ENCODE data around the gene RABGEF1. TPM values are rescaled to one million over a fixed set of nuclear protein-coding genes. Genes with fewer than 3 reads are reported as not detected.
"Not testable (repeated sequence)": the region's sequence is repeated elsewhere in the genome, so short reads cannot be mapped to it uniquely, and the experiment has no call there.

RABGEF1 gene
- total and polyA plus RNA-seq, 2 donors (not counting 1 experiment from before 2014, with no cell fraction given): 41.6 to 47.9 TPM

GRCh38 chr7:66707825-66708224 lies 32.7 kb upstream of the RABGEF1 start:
- Histone ChIP-seq H3K79me2 (ENCODE audit: control insufficient read depth, insufficient read depth, low read length) (no peaks in the 10 kb centered on the region), H3K9me3 (ENCODE audit: control insufficient read depth, insufficient read depth, low read depth, low read length) (no peaks in the 10 kb centered on the region), H3K36me3 (ENCODE audit: control insufficient read depth, insufficient read depth, low read length) (no peaks in the 10 kb centered on the region), H3K4me1 (ENCODE audit: control insufficient read depth, extremely low read depth, insufficient read depth, low read length) (no peaks in the 10 kb centered on the region), H2AFZ (ENCODE audit: low read length) (no peak overlapping the region), H3K27ac (ENCODE audit: insufficient read depth, low read length) (no peak overlapping the region), H3K27me3 (ENCODE audit: control insufficient read depth, insufficient read depth, low read length) (no peaks in the 10 kb centered on the region), H4K20me1 (ENCODE audit: control insufficient read depth, extremely low read depth, insufficient read depth, low read length) (no peaks in the 10 kb centered on the region), H3K9ac (ENCODE audit: insufficient read depth, low read length) (no peak overlapping the region), H3K4me3 (replicated peaks in 1 of 4; ENCODE audit: control extremely low read depth in 1 of 4, insufficient read depth in 1 of 4, low read depth in 3 of 4, low read length in 4 of 4) (no peak overlapping the region), H3K4me2 (ENCODE audit: extremely low read depth, insufficient read depth, low read length) (no peak overlapping the region)
- TF ChIP-seq, protein P1, sequence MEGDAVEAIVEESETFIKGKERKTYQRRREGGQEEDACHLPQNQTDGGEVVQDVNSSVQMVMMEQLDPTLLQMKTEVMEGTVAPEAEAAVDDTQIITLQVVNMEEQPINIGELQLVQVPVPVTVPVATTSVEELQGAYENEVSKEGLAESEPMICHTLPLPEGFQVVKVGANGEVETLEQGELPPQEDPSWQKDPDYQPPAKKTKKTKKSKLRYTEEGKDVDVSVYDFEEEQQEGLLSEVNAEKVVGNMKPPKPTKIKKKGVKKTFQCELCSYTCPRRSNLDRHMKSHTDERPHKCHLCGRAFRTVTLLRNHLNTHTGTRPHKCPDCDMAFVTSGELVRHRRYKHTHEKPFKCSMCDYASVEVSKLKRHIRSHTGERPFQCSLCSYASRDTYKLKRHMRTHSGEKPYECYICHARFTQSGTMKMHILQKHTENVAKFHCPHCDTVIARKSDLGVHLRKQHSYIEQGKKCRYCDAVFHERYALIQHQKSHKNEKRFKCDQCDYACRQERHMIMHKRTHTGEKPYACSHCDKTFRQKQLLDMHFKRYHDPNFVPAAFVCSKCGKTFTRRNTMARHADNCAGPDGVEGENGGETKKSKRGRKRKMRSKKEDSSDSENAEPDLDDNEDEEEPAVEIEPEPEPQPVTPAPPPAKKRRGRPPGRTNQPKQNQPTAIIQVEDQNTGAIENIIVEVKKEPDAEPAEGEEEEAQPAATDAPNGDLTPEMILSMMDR (conservative IDR thresholded peaks at IDR 0.05 in 1 of 2, IDR thresholded peaks at IDR 0.05 in 1 of 2; ENCODE audit: low read depth in 1 of 2, low read length in 2 of 2): no peak
- no peak for TF ChIP-seq EZH2 (IDR thresholded peaks at IDR 0.05; ENCODE audit: low read length, missing control alignments)
- no peak for DNase-seq (ENCODE audit: low read depth in 2 of 2)

DNA sequence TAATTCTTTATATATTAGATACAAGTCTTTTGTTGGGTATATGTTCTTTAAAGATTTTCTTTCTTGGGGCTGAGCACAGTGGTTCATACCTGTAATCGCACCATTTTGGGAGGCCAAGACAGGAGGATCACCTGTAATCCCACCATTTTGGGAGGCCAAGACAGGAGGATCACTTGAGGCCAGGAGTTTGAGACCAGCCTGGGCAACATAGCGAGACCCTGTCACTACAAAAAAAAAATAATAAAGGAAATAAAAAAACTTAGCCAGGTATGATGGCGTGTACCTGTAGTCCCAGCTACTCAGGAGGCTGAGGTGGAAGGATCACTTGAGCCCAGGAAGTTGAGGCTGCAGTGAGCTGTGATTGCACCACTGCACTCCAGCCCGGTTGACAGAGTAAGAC lies 29.8 kb upstream of the RABGEF1 start:
- not testable (repeated sequence) for H3K4me3 ChIP-seq (replicated peaks in 1 of 4; ENCODE audit: control extremely low read depth in 1 of 4, insufficient read depth in 1 of 4, low read depth in 3 of 4, low read length in 4 of 4); H3K9me3 ChIP-seq (ENCODE audit: control insufficient read depth, insufficient read depth, low read depth, low read length); DNase-seq (ENCODE audit: low read depth in 2 of 2); H4K20me1 ChIP-seq (ENCODE audit: control insufficient read depth, extremely low read depth, insufficient read depth, low read length); H3K9ac ChIP-seq (ENCODE audit: insufficient read depth, low read length); H2AFZ ChIP-seq (ENCODE audit: low read length); H3K36me3 ChIP-seq (ENCODE audit: control insufficient read depth, insufficient read depth, low read length); H3K27me3 ChIP-seq (ENCODE audit: control insufficient read depth, insufficient read depth, low read length); H3K4me2 ChIP-seq (ENCODE audit: extremely low read depth, insufficient read depth, low read length); H3K4me1 ChIP-seq (ENCODE audit: control insufficient read depth, extremely low read depth, insufficient read depth, low read length); H3K79me2 ChIP-seq (ENCODE audit: control insufficient read depth, insufficient read depth, low read length); H3K27ac ChIP-seq (ENCODE audit: insufficient read depth, low read length)

GRCh38 chr7:66713687-66714086 lies 26.8 kb upstream of the RABGEF1 start:
- no peak for DNase-seq (ENCODE audit: low read depth in 2 of 2)

DNA sequence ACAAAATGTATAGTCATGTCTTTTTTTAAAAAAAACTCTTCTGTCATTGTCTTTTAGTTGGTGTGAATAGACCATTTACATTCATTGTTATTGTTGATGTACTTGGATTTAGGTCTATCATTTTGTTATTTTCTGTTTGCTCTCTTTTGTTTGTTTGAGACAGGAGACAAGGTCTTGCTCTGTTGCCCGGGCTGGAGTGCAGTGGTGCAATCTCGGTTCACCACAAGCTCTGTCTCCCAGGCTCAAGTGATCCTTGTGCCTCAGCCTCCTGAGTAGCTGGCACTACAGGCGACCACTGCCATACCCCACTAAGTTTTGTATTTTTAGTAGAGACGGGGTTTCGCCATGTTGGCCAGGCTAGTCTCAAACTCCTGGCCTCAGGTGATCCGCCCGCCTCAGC lies 23.9 kb upstream of the RABGEF1 start:
- not testable (repeated sequence) for H2AFZ ChIP-seq (ENCODE audit: low read length); H3K4me3 ChIP-seq (replicated peaks in 1 of 4; ENCODE audit: control extremely low read depth in 1 of 4, insufficient read depth in 1 of 4, low read depth in 3 of 4, low read length in 4 of 4); H3K27me3 ChIP-seq (ENCODE audit: control insufficient read depth, insufficient read depth, low read length); DNase-seq (ENCODE audit: low read depth in 2 of 2); H4K20me1 ChIP-seq (ENCODE audit: control insufficient read depth, extremely low read depth, insufficient read depth, low read length); H3K9ac ChIP-seq (ENCODE audit: insufficient read depth, low read length); H3K9me3 ChIP-seq (ENCODE audit: control insufficient read depth, insufficient read depth, low read depth, low read length); H3K79me2 ChIP-seq (ENCODE audit: control insufficient read depth, insufficient read depth, low read length); H3K36me3 ChIP-seq (ENCODE audit: control insufficient read depth, insufficient read depth, low read length); H3K4me1 ChIP-seq (ENCODE audit: control insufficient read depth, extremely low read depth, insufficient read depth, low read length); H3K4me2 ChIP-seq (ENCODE audit: extremely low read depth, insufficient read depth, low read length); H3K27ac ChIP-seq (ENCODE audit: insufficient read depth, low read length)

More at GRCh38 chr7:66713687-66714086, 26.8 kb upstream of the RABGEF1 start:
- Histone ChIP-seq H4K20me1 (ENCODE audit: control insufficient read depth, extremely low read depth, insufficient read depth, low read length) (no peaks in the 10 kb centered on the region), H2AFZ (ENCODE audit: low read length) (no peak overlapping the region), H3K4me1 (ENCODE audit: control insufficient read depth, extremely low read depth, insufficient read depth, low read length) (no peaks in the 10 kb centered on the region), H3K27me3 (ENCODE audit: control insufficient read depth, insufficient read depth, low read length) (no peaks in the 10 kb centered on the region), H3K27ac (ENCODE audit: insufficient read depth, low read length) (no peak overlapping the region), H3K79me2 (ENCODE audit: control insufficient read depth, insufficient read depth, low read length) (no peaks in the 10 kb centered on the region), H3K9me3 (ENCODE audit: control insufficient read depth, insufficient read depth, low read depth, low read length) (no peaks in the 10 kb centered on the region), H3K4me2 (ENCODE audit: extremely low read depth, insufficient read depth, low read length) (no peak overlapping the region), H3K4me3 (replicated peaks in 1 of 4; ENCODE audit: control extremely low read depth in 1 of 4, insufficient read depth in 1 of 4, low read depth in 3 of 4, low read length in 4 of 4) (no peak overlapping the region), H3K36me3 (ENCODE audit: control insufficient read depth, insufficient read depth, low read length) (peaks cover 3% of the 10 kb centered on the region), H3K9ac (ENCODE audit: insufficient read depth, low read length) (no peak overlapping the region)
- TF ChIP-seq, protein P1 (conservative IDR thresholded peaks at IDR 0.05 in 1 of 2, IDR thresholded peaks at IDR 0.05 in 1 of 2; ENCODE audit: low read depth in 1 of 2, low read length in 2 of 2): no peak
- TF ChIP-seq EZH2 (IDR thresholded peaks at IDR 0.05; ENCODE audit: low read length, missing control alignments): no peak
